HG03025 (cell line): ENCODE results near the gene TAF1B.
"Not testable (repeated sequence)": the region's sequence is repeated elsewhere in the genome, so short reads cannot be mapped to it uniquely, and the experiment has no call there.

Experiments
- ATAC-seq: cut with Tn5 transposase; IDR thresholded peaks from one replicate; pipeline ENCODE4 v1.9.1; 2021; ENCODE audit warnings: mild to moderate bottlenecking, moderate library complexity; ENCODE audit not compliant: unreplicated experiment, low FRiP score

Gene TAF1B

GRCh38 chr2:9826208-9826607 lies 17.1 kb upstream of the TAF1B start:
- no peak for ATAC-seq

- no peak for ATAC-seq
Observed at GRCh38 chr2:9830685-9831410, 12.4 kb upstream of the TAF1B start.

- ATAC-seq: no peak
Observed at GRCh38 chr2:9831670-9832069, 11.6 kb upstream of the TAF1B start.

- no peak for ATAC-seq
Observed at GRCh38 chr2:9832586-9832985, 10.7 kb upstream of the TAF1B start.

- ATAC-seq: not testable (repeated sequence)
Observed at GRCh38 chr2:9835068-9835467, 8.2 kb upstream of the TAF1B start.

- ATAC-seq: no peak
Observed at GRCh38 chr2:9836074-9836473, 7.2 kb upstream of the TAF1B start.

GRCh38 chr2:9836517-9836916 lies 6.8 kb upstream of the TAF1B start:
- ATAC-seq: no peak

- no peak for ATAC-seq
Observed at GRCh38 chr2:9837451-9837850, 5.8 kb upstream of the TAF1B start.

- no peak for ATAC-seq
Observed at GRCh38 chr2:9838391-9838790, 4.9 kb upstream of the TAF1B start.

- ATAC-seq: no peak
Observed at GRCh38 chr2:9842487-9843228, 616 bp upstream of the TAF1B start.

- ATAC-seq: peak; percentile 5
Observed at GRCh38 chr2:9844036-9844483, 786 bp downstream of the TAF1B start.

GRCh38 chr2:9844576-9844975 lies 1.3 kb downstream of the TAF1B start:
- no peak for ATAC-seq

- no peak for ATAC-seq
Observed at GRCh38 chr2:9846554-9846953, 3.3 kb downstream of the TAF1B start.

GRCh38 chr2:9847140-9847539 lies 3.9 kb downstream of the TAF1B start:
- ATAC-seq: no peak

- no peak for ATAC-seq
Observed at GRCh38 chr2:9852881-9853280, 9.6 kb downstream of the TAF1B start.

- no peak for ATAC-seq
Observed at GRCh38 chr2:9857814-9858729, 14.8 kb downstream of the TAF1B start.

- no peak for ATAC-seq
Observed at GRCh38 chr2:9858730-9859068, 15.4 kb downstream of the TAF1B start.

GRCh38 chr2:9860922-9861580 lies 17.8 kb downstream of the TAF1B start:
- ATAC-seq: not testable (repeated sequence)

- no peak for ATAC-seq
Observed at GRCh38 chr2:9867881-9868280, 24.6 kb downstream of the TAF1B start.

- no peak for ATAC-seq
Observed at GRCh38 chr2:9873337-9873736, 30.1 kb downstream of the TAF1B start.

GRCh38 chr2:9877026-9877425 lies 33.8 kb downstream of the TAF1B start:
- ATAC-seq: no peak
